Effector memory CD8-positive, alpha-beta T cell (primary cell): ENCODE results near the gene CACNB2.
"Not testable (repeated sequence)": the region's sequence is repeated elsewhere in the genome, so short reads cannot be mapped to it uniquely, and the experiment has no call there.

ENCODE experiments used
- ATAC-seq: fragments of 150-1000 bp; cut with Tn5 transposase; replicated peaks from 2 replicates; pipeline ENCODE4 v1.10.0; 2021; ENCODE audit warnings: mild to moderate bottlenecking, moderate library complexity
- DNase-seq, 3 experiments: peaks; one replicate each; pipeline ENCODE4 v3.0.0; 2021
- H3K27ac Mint-ChIP-seq, 2 donors: one replicate each; pipeline ENCODE4 v1.8.0; 2022; ENCODE audit warnings: mild to moderate bottlenecking in 2 of 2, mixed read lengths in 2 of 2, moderate library complexity in 2 of 2
- H3K27me3 Mint-ChIP-seq, 2 donors: one replicate each; pipeline ENCODE4 v1.8.0; 2022; ENCODE audit warnings: mixed read lengths in 2 of 2
- H3K36me3 Mint-ChIP-seq: one replicate; pipeline ENCODE4 v1.8.0; 2022; ENCODE audit warnings: mild to moderate bottlenecking, moderate library complexity, mixed read lengths; ENCODE audit not compliant: insufficient read depth
- H3K4me1 Mint-ChIP-seq, 2 donors: one replicate each; pipeline ENCODE4 v1.8.0; 2022; ENCODE audit warnings: low read depth in 2 of 2, mixed read lengths in 2 of 2
- H3K4me3 Mint-ChIP-seq, 2 donors: one replicate each; pipeline ENCODE4 v1.8.0; 2022; ENCODE audit warnings: mild to moderate bottlenecking in 2 of 2, mixed read lengths in 2 of 2, moderate library complexity in 2 of 2
- H3K9me3 Mint-ChIP-seq, 2 donors: one replicate each; pipeline ENCODE4 v1.8.0; 2022; ENCODE audit warnings: mixed read lengths in 2 of 2

CACNB2 gene

GRCh38 chr10:18134509-18134908 is 5.7 kb upstream of the CACNB2 start:
- H3K9me3 Mint-ChIP-seq = peaks cover 2 to 8% of the 10 kb centered on the region in 2 donors

GRCh38 chr10:18134921-18135320 is 5.3 kb upstream of the CACNB2 start:
- DNase-seq (no peak), ATAC-seq (no peak)
- H3K4me1 Mint-ChIP-seq = no peaks in the 10 kb centered on the region
- no peak overlapping the region for H3K27ac Mint-ChIP-seq
- H3K9me3 Mint-ChIP-seq = peaks cover 2 to 8% of the 10 kb centered on the region in 2 donors
- no peak overlapping the region for H3K4me3 Mint-ChIP-seq
- no peaks in the 10 kb centered on the region for H3K36me3 Mint-ChIP-seq
- peaks cover 7 to 12% of the 10 kb centered on the region in 2 donors for H3K27me3 Mint-ChIP-seq

More at GRCh38 chr10:18134509-18134908, 5.7 kb upstream of the CACNB2 start:
- no peak overlapping the region for H3K4me3 Mint-ChIP-seq
- no peaks in the 10 kb centered on the region for H3K36me3 Mint-ChIP-seq
- ATAC-seq = no peak
- peaks cover 3 to 9% of the 10 kb centered on the region in 2 donors for H3K27me3 Mint-ChIP-seq
- no peak overlapping the region for H3K27ac Mint-ChIP-seq
- DNase-seq = no peak
- H3K4me1 Mint-ChIP-seq = no peaks in the 10 kb centered on the region

DNA sequence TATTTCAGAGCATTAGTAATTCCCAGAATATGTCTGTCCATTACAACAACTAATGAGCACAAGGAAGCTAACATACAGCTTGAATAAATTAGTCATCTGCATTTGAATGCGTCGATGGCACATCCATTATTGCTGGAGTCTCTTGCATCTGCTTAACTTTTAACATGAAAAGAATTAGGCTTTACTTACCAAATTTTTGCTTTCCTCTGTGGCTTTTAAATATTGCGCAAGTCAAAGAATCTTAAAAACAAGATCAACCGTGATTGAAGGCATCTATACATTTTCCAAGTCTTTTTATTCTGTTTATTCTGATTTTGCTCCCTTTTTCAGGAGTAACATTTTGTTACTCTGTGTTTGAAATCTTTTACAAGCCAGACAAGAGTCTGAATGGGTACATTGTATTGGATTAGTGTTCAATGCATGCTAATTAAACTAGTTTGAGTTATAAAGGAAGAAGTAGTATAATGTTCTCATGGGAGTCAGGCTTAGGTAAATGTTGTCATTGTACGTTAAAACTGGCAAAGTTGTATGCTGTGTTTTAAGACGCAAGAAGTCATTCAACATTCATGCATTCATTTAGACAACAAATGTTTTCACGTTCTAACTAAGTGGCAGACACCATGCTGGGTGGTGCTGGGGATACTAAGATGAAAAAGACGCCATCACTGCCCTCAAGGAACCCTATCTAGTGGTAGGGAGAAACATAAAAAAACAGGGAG is 4.0 kb upstream of the CACNB2 start:
- Mint-ChIP-seq H3K4me1 (no peaks in the 10 kb centered on the region), H3K27ac (no peak overlapping the region), H3K27me3 (peaks cover 11 to 12% of the 10 kb centered on the region in 2 donors), H3K4me3 (no peak overlapping the region), H3K9me3 (peaks cover 0 to 2% of the 10 kb centered on the region in 2 donors), H3K36me3 (no peaks in the 10 kb centered on the region)
- DNase-seq (no peak), ATAC-seq (no peak)

DNA sequence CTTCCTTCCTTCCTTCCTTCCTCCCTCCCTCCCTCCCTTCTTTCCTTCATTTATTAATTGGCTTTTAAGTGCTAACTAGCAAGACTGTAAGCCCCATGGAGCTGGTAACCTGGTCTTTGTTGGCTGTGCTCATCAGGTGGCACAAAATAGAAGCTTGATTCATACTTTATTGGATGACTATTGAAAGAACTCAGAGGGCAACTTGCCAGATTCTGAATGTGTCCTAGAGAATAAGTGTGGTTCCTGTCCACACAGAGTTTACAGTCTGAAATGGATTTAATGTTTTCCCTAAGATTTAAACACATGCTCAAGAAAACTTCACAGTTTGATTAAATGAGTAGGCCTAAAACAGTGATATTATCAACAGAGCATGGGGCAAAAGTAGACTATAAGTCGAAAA is 3.1 kb upstream of the CACNB2 start:
- H3K4me3 Mint-ChIP-seq = no peak overlapping the region
- DNase-seq (no peak), ATAC-seq (no peak)
- H3K36me3 Mint-ChIP-seq = no peaks in the 10 kb centered on the region
- H3K27me3 Mint-ChIP-seq = peaks cover 12 to 19% of the 10 kb centered on the region in 2 donors
- peaks cover 0 to 2% of the 10 kb centered on the region in 2 donors for H3K9me3 Mint-ChIP-seq
- no peak overlapping the region for H3K27ac Mint-ChIP-seq
- no peaks in the 10 kb centered on the region for H3K4me1 Mint-ChIP-seq

GRCh38 chr10:18140957-18141845 is 977 bp downstream of the CACNB2 start:
- ATAC-seq = no peak
- no peak overlapping the region for H3K27ac Mint-ChIP-seq
- no peak overlapping the region for H3K4me3 Mint-ChIP-seq
- DNase-seq = no peak
- H3K27me3 Mint-ChIP-seq = peaks cover 18 to 24% of the 10 kb centered on the region in 2 donors
- H3K9me3 Mint-ChIP-seq = no peaks in the 10 kb centered on the region
- H3K4me1 Mint-ChIP-seq = no peaks in the 10 kb centered on the region
- H3K36me3 Mint-ChIP-seq = no peaks in the 10 kb centered on the region

- no peaks in the 10 kb centered on the region for H3K36me3 Mint-ChIP-seq
- no peak overlapping the region for H3K27ac Mint-ChIP-seq
- no peak for ATAC-seq
- H3K4me1 Mint-ChIP-seq = no peaks in the 10 kb centered on the region
- no peak overlapping the region for H3K4me3 Mint-ChIP-seq
- DNase-seq = no peak
- peaks cover 19 to 24% of the 10 kb centered on the region in 2 donors for H3K27me3 Mint-ChIP-seq
- H3K9me3 Mint-ChIP-seq = no peaks in the 10 kb centered on the region
Observed at GRCh38 chr10:18142151-18142550, 1.9 kb downstream of the CACNB2 start.

DNA sequence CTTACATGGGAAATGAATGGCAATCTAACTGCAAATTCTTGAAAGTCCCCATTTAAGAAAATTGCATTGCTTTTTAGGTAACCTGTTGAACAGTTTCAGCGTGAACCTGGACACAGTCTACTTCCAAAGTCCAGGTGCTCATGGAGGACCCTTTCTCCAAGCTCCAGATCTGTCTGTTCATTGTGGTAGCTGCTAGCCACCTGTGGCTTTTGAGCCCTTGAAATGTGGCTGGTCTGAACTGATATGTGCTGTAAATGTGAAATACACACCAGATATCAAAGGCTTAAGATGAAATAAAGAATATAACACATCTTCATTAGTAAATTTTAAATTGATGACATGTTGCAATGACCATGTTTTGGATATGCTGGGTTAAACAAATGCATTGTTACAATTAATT is 4.2 kb downstream of the CACNB2 start:
- DNase-seq = no peak
- Mint-ChIP-seq H3K27ac (no peak overlapping the region), H3K4me1 (no peaks in the 10 kb centered on the region), H3K27me3 (peaks cover 15 to 22% of the 10 kb centered on the region in 2 donors), H3K4me3 (no peak overlapping the region), H3K36me3 (no peaks in the 10 kb centered on the region), H3K9me3 (no peaks in the 10 kb centered on the region)
- no peak for ATAC-seq

DNA sequence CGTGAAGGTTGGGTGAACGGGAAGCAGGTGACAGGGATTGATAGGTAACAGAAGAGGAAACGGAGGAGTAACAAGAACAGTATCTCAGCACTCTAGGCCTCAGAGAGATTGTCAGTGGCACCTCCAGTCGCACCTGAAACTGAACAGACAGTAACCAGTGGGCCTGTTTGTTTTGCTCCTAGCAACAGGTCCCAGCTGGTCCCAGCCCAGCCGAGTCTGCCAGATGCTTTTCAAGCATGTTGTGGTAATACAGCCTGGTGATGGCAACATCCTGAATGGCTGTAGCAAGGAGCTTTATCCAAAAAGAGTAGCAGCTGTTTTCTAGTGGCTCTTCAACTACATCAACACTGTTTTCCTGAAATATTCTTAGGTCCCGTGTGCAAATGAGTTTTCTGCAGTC is 4.7 kb downstream of the CACNB2 start:
- no peaks in the 10 kb centered on the region for H3K36me3 Mint-ChIP-seq
- H3K27ac Mint-ChIP-seq = no peak overlapping the region
- peaks cover 12 to 17% of the 10 kb centered on the region in 2 donors for H3K27me3 Mint-ChIP-seq
- ATAC-seq (no peak), DNase-seq (no peak)
- H3K9me3 Mint-ChIP-seq = no peaks in the 10 kb centered on the region
- no peaks in the 10 kb centered on the region for H3K4me1 Mint-ChIP-seq
- no peak overlapping the region for H3K4me3 Mint-ChIP-seq

- H3K27ac Mint-ChIP-seq = no peak overlapping the region
- no peak for ATAC-seq
- no peaks in the 10 kb centered on the region for H3K36me3 Mint-ChIP-seq
- H3K4me3 Mint-ChIP-seq = no peak overlapping the region
- no peak for DNase-seq
- peaks cover 12 to 17% of the 10 kb centered on the region in 2 donors for H3K27me3 Mint-ChIP-seq
- no peaks in the 10 kb centered on the region for H3K4me1 Mint-ChIP-seq
- no peaks in the 10 kb centered on the region for H3K9me3 Mint-ChIP-seq
Observed at GRCh38 chr10:18145652-18146051, 5.4 kb downstream of the CACNB2 start.

DNA sequence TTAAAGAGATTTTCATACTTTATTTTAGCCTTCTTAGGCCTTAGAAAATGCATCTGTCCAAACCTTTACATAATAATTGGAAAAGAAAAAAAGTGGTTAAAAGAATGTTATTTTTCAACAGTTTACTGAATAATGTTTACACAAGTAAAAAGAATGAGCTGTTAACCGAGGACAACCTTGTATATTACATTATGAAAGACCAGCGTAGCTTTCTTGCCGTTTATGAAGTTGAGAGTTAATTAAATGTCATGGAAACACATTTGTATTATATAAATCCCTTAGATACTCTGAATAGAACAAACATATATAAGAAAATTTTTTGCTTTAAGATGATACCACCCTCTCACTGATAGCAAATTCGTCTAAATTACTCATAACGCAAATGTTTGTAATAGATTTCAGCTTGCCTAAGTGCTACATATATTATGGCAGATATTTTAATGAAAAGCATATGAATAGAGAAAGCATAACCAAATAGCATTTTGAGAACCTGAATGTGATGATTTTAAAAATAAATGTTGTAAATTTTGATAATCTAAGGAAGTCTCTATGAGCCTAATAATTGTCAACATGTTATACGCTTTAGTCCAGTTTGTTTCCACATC is 9.1 kb downstream of the CACNB2 start:
- no peak for ATAC-seq
- Mint-ChIP-seq H3K36me3 (no peaks in the 10 kb centered on the region), H3K27me3 (peaks cover 5 to 6% of the 10 kb centered on the region in 2 donors), H3K4me3 (no peak overlapping the region), H3K9me3 (no peaks in the 10 kb centered on the region), H3K4me1 (no peaks in the 10 kb centered on the region), H3K27ac (no peak overlapping the region)
- DNase-seq = no peak

DNA sequence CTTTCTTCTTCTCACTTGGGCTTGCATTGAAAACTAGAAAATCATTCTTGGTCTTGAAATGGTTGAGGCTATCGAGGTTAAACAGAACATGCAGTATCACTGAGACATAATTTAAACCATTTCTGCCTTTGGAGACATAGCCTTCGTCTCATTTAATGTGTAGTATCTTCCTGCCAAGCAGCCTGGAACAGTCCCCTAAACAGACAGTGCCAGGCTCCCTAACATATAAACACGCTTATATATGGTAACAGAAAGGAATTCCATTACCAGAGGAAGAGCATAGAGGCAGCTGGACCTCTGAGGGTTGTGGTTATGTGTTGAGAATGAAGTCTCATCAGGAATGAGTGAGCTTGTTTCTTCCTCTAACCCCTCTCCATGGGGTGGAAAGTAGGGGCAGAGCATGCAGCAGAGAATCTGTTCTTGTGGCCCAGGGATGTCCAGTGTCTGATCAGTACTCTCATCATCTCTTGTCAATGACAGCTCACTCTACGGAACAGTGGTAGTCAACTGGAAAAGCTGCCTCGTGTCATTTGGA is 11.2 kb downstream of the CACNB2 start:
- Mint-ChIP-seq H3K4me1 (no peaks in the 10 kb centered on the region), H3K27ac (no peak overlapping the region), H3K4me3 (no peak overlapping the region), H3K36me3 (no peaks in the 10 kb centered on the region), H3K27me3 (peaks cover 0 to 6% of the 10 kb centered on the region in 2 donors), H3K9me3 (no peaks in the 10 kb centered on the region)
- DNase-seq (no peak), ATAC-seq (no peak)

- not testable (repeated sequence) for ATAC-seq, H3K27ac Mint-ChIP-seq, H3K9me3 Mint-ChIP-seq, H3K27me3 Mint-ChIP-seq, H3K4me1 Mint-ChIP-seq, DNase-seq, H3K4me3 Mint-ChIP-seq, H3K36me3 Mint-ChIP-seq
Observed at GRCh38 chr10:18153381-18153780, 13.2 kb downstream of the CACNB2 start.

DNA sequence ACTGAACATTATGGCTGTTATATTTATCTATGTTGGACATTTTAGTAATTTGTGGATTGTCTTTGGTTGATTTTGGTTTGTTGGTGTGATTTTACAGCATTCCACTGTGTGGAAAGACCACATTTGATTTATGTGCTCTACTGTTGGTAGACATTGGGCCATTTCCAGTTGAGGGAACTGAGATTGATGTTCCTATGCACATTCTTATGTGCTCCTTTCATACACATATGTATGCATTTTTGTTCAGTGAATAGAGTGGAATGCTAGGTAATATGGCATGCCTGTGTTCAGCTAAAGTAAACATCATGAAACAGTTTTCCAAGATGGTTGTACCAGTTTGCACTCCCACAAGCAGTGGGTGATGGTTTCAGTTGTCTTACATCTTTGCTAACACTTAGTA is 15.1 kb downstream of the CACNB2 start:
- DNase-seq (no peak), ATAC-seq (no peak)
- H3K4me3 Mint-ChIP-seq = no peak overlapping the region
- no peaks in the 10 kb centered on the region for H3K9me3 Mint-ChIP-seq
- H3K27me3 Mint-ChIP-seq = peaks cover 0 to 6% of the 10 kb centered on the region in 2 donors
- no peak overlapping the region for H3K27ac Mint-ChIP-seq
- H3K36me3 Mint-ChIP-seq = no peaks in the 10 kb centered on the region
- H3K4me1 Mint-ChIP-seq = no peaks in the 10 kb centered on the region
